GM23248 (cell line): ENCODE measurements around the gene ZBTB32. TPM values are rescaled to one million over a fixed set of nuclear protein-coding genes. Genes with fewer than 3 reads are reported as not detected.

Experiments used
- DNase-seq: peaks from one replicate; pipeline ENCODE4 v3.0.0-alpha.2; 2015
- H2AFZ ChIP-seq: fragments of 200-600 bp; sonication (generic); 2 replicates; pipeline ENCODE4 v1.6.1; 2016; ENCODE audit warnings: antibody characterized with exemption
- H3F3A ChIP-seq: fragments of 200-600 bp; sonication (generic); 2 replicates; pipeline ENCODE4 v1.6.1; 2016; ENCODE audit warnings: mild to moderate bottlenecking, antibody characterized with exemption, mixed run types; ENCODE audit not compliant: insufficient read depth
- H3K27ac ChIP-seq: fragments of 200-600 bp; sonication (generic); 2 replicates; pipeline ENCODE4 v1.5.1; 2016; ENCODE audit warnings: mild to moderate bottlenecking
- H3K27me3 ChIP-seq: fragments of 200-600 bp; sonication (generic); replicated peaks from 2 replicates; pipeline ENCODE4 v1.6.1; 2016; ENCODE audit warnings: mild to moderate bottlenecking; ENCODE audit not compliant: insufficient read depth
- H3K36me3 ChIP-seq: fragments of 200-600 bp; sonication (generic); 2 replicates; pipeline ENCODE4 v1.6.1; 2016; ENCODE audit warnings: low read depth, mild to moderate bottlenecking
- H3K4me1 ChIP-seq: fragments of 200-600 bp; sonication (generic); 2 replicates; pipeline ENCODE4 v1.6.1; 2016; ENCODE audit warnings: mild to moderate bottlenecking; ENCODE audit not compliant: insufficient read depth
- H3K4me2 ChIP-seq: fragments of 200-600 bp; sonication (generic); one replicate; pipeline ENCODE4 v1.6.1; 2016; ENCODE audit warnings: mild to moderate bottlenecking; ENCODE audit not compliant: unreplicated experiment
- H3K4me3 ChIP-seq: fragments of 200-600 bp; sonication (generic); 2 replicates; pipeline ENCODE4 v1.5.1; 2016; ENCODE audit warnings: mild to moderate bottlenecking
- H3K79me2 ChIP-seq: fragments of 200-600 bp; sonication (generic); 2 replicates; pipeline ENCODE4 v1.6.1; 2016; ENCODE audit warnings: mild to moderate bottlenecking; ENCODE audit not compliant: insufficient read depth
- H3K9ac ChIP-seq: fragments of 200-600 bp; sonication (generic); 2 replicates; pipeline ENCODE4 v1.6.1; 2016; ENCODE audit warnings: mild to moderate bottlenecking
- H3K9me2 ChIP-seq: fragments of 200-600 bp; sonication (generic); 2 replicates; pipeline ENCODE4 v1.6.1; 2016; ENCODE audit warnings: mixed run types, mild to moderate bottlenecking, moderate library complexity; ENCODE audit not compliant: insufficient read depth
- H3K9me3 ChIP-seq: fragments of 200-600 bp; sonication (generic); one replicate; pipeline ENCODE4 v1.6.1; 2017; ENCODE audit warnings: low read depth
- H4K20me1 ChIP-seq: fragments of 200-600 bp; sonication (generic); 2 replicates; pipeline ENCODE4 v1.6.0; 2016; ENCODE audit not compliant: insufficient read depth
- EZH2 ChIP-seq: fragments of 200-600 bp; sonication (generic); IDR thresholded peaks from 2 replicates; pipeline ENCODE4 v1.6.1; 2018; ENCODE audit warnings: antibody characterized with exemption, mild to moderate bottlenecking; ENCODE audit not compliant: insufficient read depth, poor library complexity, severe bottlenecking
- EZH2phosphoT487 ChIP-seq: fragments of 200-600 bp; sonication (generic); IDR thresholded peaks from 2 replicates; pipeline ENCODE4 v1.6.1; 2018; ENCODE audit warnings: antibody characterized with exemption, moderate library complexity, mild to moderate bottlenecking, low read depth; ENCODE audit not compliant: insufficient read depth
- WGBS, 2 experiments: methylation state at CpG; one replicate each; pipeline ENCODE4 v1.1.6; 2015 to 2017; ENCODE audit warnings: low lambda C conversion rate in 2 of 2, low coverage in 1 of 2; ENCODE audit errors: missing lambda C conversion rate in 2 of 2; 5-methylcytosine and 5-hydroxymethylcytosine counted together
- in situ Hi-C: fragments of 300-500 bp; cut with MboI; formaldehyde crosslinking; loops from 2 replicates; pipeline ENCODE4 v1.15.0; 2020
- polyA plus RNA-seq: library from polyadenylated mRNA; unstranded; fragments of >200 nt; fragmentation: Nextera tagmentation; extraction: Ambion mirVana; gene quantifications from 2 replicates; pipeline ENCODE4 v1.2.1, GENCODE V29; 2016
- total RNA-seq: library from RNA; depleted of rRNA; stranded (reverse); fragments of >200 nt; shearing (Covaris generic); gene quantifications from 2 replicates; pipeline ENCODE4 v1.2.3, GENCODE V29; 2014

Gene ZBTB32
- total and polyA plus RNA-seq, 2 experiments from 2014 or later = not detected

DNA sequence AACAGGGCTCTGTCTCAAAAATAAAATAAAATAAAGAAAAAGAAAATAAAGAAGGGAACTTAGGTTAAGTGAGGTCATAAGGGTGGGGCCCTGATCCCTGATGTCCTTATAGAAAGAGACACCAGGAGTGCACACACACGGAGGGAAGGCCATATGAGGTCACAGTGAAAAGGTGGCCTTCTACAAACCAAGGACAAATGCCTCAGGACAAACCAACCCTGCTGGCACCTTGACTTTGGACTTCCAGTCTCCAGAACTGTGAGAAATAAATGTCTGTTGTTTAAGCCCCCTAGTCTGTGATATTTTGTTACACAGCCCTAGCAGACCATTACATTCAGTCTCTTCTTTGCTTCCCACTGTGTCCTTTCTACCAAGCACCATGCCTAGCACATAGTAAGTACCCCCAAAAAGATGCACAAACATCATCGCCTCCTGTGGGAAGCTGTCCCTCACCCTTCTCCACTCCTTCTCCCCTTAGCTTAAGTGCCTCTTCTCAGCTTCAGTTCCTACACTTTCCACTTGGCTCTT lies 8.4 kb upstream of the ZBTB32 start:
- 50 to 56% methylated on average over 2 of the region's 2 CpGs for WGBS, 2 experiments
- H3K9me3 ChIP-seq = no peaks in the 10 kb centered on the region
- no peaks in the 10 kb centered on the region for H3F3A ChIP-seq
- no peak overlapping the region for H3K4me3 ChIP-seq
- H3K27me3 ChIP-seq = no peaks in the 10 kb centered on the region
- in situ Hi-C loops = no loop called here
- no peaks in the 10 kb centered on the region for H3K36me3 ChIP-seq
- DNase-seq = no peak
- H3K9me2 ChIP-seq = no peaks in the 10 kb centered on the region
- H3K4me2 ChIP-seq = no peak overlapping the region
- no peaks in the 10 kb centered on the region for H3K4me1 ChIP-seq
- TF ChIP-seq EZH2 (no peak), EZH2phosphoT487 (no peak)
- no peak overlapping the region for H3K27ac ChIP-seq
- no peak overlapping the region for H3K9ac ChIP-seq
- H2AFZ ChIP-seq = no peak overlapping the region
- H3K79me2 ChIP-seq = no peaks in the 10 kb centered on the region
- H4K20me1 ChIP-seq = no peaks in the 10 kb centered on the region

DNA sequence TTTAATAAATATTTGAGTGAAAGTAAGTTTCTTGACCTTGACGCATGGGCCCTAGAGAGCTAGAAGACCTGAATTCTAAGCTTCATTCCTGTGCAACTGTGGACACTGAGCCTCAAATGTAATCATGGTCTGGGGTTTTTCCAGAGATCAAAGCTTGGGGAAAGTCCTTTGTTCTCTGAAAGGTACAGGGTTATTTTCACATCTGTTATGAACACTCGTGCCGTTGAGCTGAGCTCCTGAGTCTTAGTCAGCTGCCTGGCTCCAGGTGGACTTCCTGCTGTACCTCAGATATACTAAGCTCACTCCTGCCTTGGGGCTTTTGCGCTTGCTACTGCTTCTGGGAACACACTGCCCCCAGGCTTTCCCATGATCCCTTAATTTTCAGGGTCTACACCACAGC lies 7.5 kb upstream of the ZBTB32 start:
- in situ Hi-C loops = no loop called here
- no peak overlapping the region for H3K4me3 ChIP-seq
- H3K9ac ChIP-seq = no peak overlapping the region
- H4K20me1 ChIP-seq = no peaks in the 10 kb centered on the region
- no peaks in the 10 kb centered on the region for H3K4me1 ChIP-seq
- no peak overlapping the region for H3K27ac ChIP-seq
- no peak overlapping the region for H3K4me2 ChIP-seq
- WGBS, 2 experiments = 23 to 32% methylated on average over 4 of the region's 4 CpGs
- TF ChIP-seq EZH2phosphoT487 (no peak), EZH2 (no peak)
- H3K9me2 ChIP-seq = no peaks in the 10 kb centered on the region
- H3K27me3 ChIP-seq = no peaks in the 10 kb centered on the region
- no peaks in the 10 kb centered on the region for H3K36me3 ChIP-seq
- no peaks in the 10 kb centered on the region for H3K79me2 ChIP-seq
- H3K9me3 ChIP-seq = no peaks in the 10 kb centered on the region
- no peaks in the 10 kb centered on the region for H3F3A ChIP-seq
- no peak for DNase-seq
- no peak overlapping the region for H2AFZ ChIP-seq

GRCh38 chr19:35702223-35703012 lies 1.9 kb upstream of the ZBTB32 start:
- H3K36me3 ChIP-seq = no peaks in the 10 kb centered on the region
- no peaks in the 10 kb centered on the region for H3K27me3 ChIP-seq
- H3K4me2 ChIP-seq = peak overlapping the region; percentile 86
- 1 to 2% methylated on average over 50 of the region's 50 CpGs for WGBS, 2 experiments
- H3K9me2 ChIP-seq = no peaks in the 10 kb centered on the region
- no peaks in the 10 kb centered on the region for H3K9me3 ChIP-seq
- DNase-seq = peak; percentile 99
- H2AFZ ChIP-seq = peak overlapping the region; percentile 91
- TF ChIP-seq EZH2phosphoT487 (no peak), EZH2 (no peak)
- peak overlapping the region; percentile 81 for H3K4me3 ChIP-seq
- H3K79me2 ChIP-seq = no peaks in the 10 kb centered on the region
- H4K20me1 ChIP-seq = no peaks in the 10 kb centered on the region
- peak overlapping the region; percentile 43; the same call in 1 of the 2 replicates for H3K9ac ChIP-seq
- in situ Hi-C loops = no loop called here
- H3K4me1 ChIP-seq = no peaks in the 10 kb centered on the region
- no peak overlapping the region for H3K27ac ChIP-seq
- H3F3A ChIP-seq = no peaks in the 10 kb centered on the region

DNA sequence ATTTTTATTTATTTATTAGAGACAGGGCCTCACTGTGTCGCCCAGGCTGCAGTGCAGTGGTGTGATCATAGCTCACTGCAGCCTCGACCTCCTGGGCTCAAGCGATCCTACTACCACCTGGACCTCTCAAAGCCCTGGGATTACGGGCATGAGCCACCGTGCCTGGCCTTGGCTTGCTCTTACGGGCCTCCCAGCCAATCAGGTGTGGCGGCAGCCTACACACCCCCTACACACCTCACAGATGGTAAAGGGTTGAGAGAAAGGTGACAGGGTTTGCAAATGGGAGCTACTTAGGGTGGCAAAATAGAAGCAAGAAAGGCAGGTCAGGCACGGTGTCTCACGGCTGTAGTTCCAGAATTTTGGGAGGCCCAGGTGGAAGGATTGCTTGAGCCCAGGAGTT lies 1.0 kb upstream of the ZBTB32 start:
- H3K4me3 ChIP-seq = no peak overlapping the region
- in situ Hi-C loops = no loop called here
- TF ChIP-seq EZH2phosphoT487 = no peak
- TF ChIP-seq EZH2 = no peak
- no peaks in the 10 kb centered on the region; the same call in 1 of the 2 replicates for H3K27me3 ChIP-seq
- no peaks in the 10 kb centered on the region for H3F3A ChIP-seq
- 45 to 51% methylated on average over 9 of the region's 9 CpGs for WGBS, 2 experiments
- H3K4me1 ChIP-seq = no peaks in the 10 kb centered on the region
- H3K4me2 ChIP-seq = no peak overlapping the region
- no peak for DNase-seq
- no peak overlapping the region for H3K9ac ChIP-seq
- no peak overlapping the region for H3K27ac ChIP-seq
- no peaks in the 10 kb centered on the region for H3K79me2 ChIP-seq
- no peaks in the 10 kb centered on the region for H3K9me2 ChIP-seq
- no peaks in the 10 kb centered on the region for H3K9me3 ChIP-seq
- no peaks in the 10 kb centered on the region for H4K20me1 ChIP-seq
- no peak overlapping the region for H2AFZ ChIP-seq
- H3K36me3 ChIP-seq = no peaks in the 10 kb centered on the region
